Left colon (tissue), 2 donors: Measurements from ENCODE around the gene TP53TG5. TPM values are rescaled to one million over a fixed set of nuclear protein-coding genes. Genes with fewer than 3 reads are reported as not detected.

Experiments
- ATAC-seq: fragments of 200-7000 bp; cut with Tn5 transposase; one replicate; pipeline ENCODE4 v1.9.1; 2020; ENCODE audit warnings: mild to moderate bottlenecking, moderate library complexity
- DNase-seq, 2 donors: peaks; one replicate each; pipeline ENCODE4 v3.0.0-alpha.2; 2020
- intact Hi-C, 2 donors: fragments of 100-400 bp; cut with DNase I in 1 of 2; cut with micrococcal nuclease in 1 of 2; formaldehyde crosslinking; loops; one replicate each; pipeline versions ENCODE4 v1.11.2 to v1.14.0; 2022; cut with DNase I, micrococcal nuclease
- total RNA-seq, 2 donors: library from RNA; stranded (reverse); fragmentation: NEBNext Ultra II Directional; extraction: Animal tissue kit (Norgen Biotek cat#: 25700); gene quantifications; one replicate each; pipeline ENCODE4 v1.2.1, GENCODE V29; 2021
- donor health status: DM: no; HTN: no; CAD: no.
- donor health status: DM: yes; HTN: yes; CAD: no.

The TP53TG5 gene
- total RNA-seq, 2 donors from 2014 or later: 0.59 to 0.85 TPM

DNA sequence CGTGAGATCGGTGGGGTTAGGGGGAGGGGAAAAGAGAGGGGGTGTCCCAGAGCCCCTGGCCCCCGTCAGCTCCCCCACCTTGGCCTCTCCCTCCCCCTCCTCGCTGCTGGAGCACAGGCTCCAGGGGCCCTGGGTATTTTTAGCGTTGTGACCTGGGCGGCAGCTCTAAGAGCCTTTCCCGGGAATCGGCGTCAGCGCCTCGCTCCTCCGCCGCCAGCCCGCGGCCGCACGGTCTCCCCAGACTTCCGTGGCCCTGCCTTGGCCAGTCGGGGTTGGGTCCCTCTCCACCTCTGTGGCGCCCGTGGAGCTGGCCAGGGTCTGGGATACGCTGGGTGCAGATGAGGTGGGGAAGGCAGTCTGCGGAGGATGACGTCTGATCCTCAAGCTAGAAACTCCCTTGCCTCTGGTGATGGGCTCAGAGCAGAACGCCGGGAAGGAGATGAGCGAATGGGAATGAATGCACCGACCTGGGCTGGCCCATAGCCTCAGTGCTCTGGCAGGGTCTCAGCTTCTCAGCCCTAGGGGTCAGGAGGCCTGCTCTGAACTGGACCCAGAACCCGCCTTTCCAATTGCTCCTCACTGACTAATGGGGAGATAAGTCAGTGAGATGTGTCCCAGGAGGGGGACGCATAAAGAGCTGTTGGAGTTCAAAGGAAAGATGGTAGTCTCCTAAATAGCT lies 29.1 kb upstream of the TP53TG5 start:
- intact Hi-C loops: no loop called here
- ATAC-seq (peak; percentile 34), DNase-seq (peak; percentile 41 to 51)

GRCh38 chr20:45406260-45407066 lies 28.3 kb upstream of the TP53TG5 start:
- intact Hi-C loops: no loop called here
- DNase-seq: peak; percentile 83 to 91
- peak; percentile 70 for ATAC-seq

DNA sequence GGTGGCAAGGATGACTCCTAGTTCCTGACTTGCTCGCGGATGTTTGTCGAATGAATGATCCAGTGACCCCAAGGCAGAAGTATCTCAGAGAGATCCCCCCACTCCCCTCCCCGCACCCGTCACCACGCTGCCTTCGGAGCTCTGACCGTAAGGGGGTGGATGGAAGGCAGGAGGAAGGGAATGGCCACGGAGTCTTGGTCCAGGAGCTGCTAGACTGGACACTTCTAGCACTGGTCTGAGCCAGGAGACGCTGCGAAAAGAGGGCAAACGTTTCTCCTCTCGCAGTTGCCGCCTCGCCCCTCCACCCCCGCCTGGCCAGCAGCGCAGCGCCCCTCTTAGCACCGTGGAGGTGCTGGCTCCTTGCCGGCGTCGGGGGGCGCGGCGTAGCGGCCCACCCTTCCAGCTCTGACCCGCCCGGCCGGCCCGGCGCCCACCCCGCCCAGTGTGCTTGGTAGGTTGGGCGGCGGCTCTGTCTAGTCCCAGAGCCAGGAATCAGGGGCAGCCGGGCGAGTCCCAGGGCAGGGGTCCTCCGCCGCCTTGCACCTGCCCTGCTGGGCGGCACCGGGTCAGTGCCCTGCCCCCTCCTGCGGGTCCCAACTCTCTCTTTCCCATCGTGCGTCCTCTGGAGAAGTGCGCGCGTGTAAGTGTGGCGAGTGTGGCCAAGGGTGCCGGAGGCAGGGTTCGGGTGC lies 27.6 kb upstream of the TP53TG5 start:
- peak in 1 of 2 donors; percentile 77 for DNase-seq
- peak; percentile 61 for ATAC-seq
- intact Hi-C loops: no loop called here

- DNase-seq (no peak), ATAC-seq (no peak)
- intact Hi-C loops: no loop called here
Observed at GRCh38 chr20:45404438-45404837, 26.3 kb upstream of the TP53TG5 start.

- no peak for DNase-seq
- intact Hi-C loops: no loop called here
- ATAC-seq: no peak
Observed at GRCh38 chr20:45402946-45403345, 24.8 kb upstream of the TP53TG5 start.

DNA sequence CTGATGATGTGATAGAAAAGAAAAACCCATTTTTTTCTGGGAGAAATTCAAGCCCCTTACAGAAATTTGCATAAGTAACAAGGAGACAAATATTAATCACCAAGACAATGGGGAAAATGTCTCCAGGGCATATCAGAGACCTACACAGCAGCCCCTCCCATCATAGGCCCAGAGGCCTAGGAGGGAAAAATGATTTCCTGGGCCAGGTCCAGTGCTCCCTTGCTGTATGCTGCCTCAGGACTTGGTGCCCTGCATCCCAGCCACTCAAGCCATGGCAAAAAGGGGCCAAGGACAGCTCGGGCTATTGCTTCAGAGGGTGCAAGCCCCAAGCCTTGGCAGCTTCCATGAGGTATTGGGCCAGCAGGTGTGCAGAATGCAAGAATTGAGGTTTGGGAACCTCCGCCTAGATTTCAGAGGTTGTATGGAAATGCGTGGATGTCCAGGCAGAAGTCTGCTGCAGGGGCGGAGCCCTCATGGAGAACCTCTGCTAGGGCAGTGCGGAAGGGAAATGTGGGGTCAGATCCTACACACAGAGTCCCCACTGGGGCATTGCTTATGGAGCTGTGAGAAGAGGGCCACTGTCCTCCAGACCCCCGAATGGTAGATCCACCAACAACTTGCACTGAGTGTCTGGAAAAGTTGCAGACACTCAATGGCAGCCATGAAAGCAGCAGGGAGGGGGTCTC lies 22.4 kb upstream of the TP53TG5 start:
- intact Hi-C loops: no loop called here
- DNase-seq (no peak), ATAC-seq (no peak)

GRCh38 chr20:45399018-45399417 lies 20.9 kb upstream of the TP53TG5 start:
- intact Hi-C loops: no loop called here
- ATAC-seq: no peak
- no peak for DNase-seq

DNA sequence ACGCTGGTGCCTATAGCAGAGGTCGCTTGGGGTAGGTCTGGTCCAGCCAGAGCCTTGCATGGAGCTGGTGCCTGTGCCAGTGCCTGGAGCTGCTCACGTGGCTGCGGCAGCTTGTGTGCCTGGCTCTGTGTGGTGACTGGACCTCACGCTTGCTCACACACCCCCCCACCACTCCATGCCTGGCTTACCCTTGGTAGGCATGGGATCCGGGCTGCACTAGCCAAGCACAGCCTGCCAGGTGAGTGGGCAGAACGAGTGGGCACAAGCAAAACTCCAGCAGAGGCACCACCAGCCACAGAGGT lies 16.9 kb upstream of the TP53TG5 start:
- intact Hi-C loops: no loop called here
- no peak for DNase-seq
- no peak for ATAC-seq

- no peak for DNase-seq
- intact Hi-C loops: no loop called here
- no peak for ATAC-seq
Observed at GRCh38 chr20:45394221-45395113, 16.3 kb upstream of the TP53TG5 start.

GRCh38 chr20:45392733-45393132 lies 14.6 kb upstream of the TP53TG5 start:
- peak; percentile 34 for ATAC-seq
- no peak for DNase-seq
- intact Hi-C loops: no loop called here

DNA sequence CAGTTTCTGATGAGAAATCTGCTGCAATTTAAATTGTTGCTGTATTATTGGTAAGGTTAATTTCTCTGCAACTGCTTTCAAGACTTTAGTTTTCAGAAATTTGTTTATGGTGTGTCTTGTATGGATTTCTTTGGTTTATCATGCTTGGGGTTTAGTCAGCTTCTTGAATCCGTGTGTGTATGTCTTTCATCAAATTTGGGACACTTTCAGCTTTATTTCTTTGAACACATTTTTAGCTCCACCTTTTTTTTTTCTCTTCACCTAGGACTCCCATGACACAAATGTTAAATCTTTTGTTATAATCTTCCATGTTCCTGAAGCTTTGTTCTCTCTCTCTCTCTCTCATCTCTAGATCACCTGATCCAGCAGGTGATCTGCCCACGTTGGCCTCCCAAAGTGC lies 13.4 kb upstream of the TP53TG5 start:
- intact Hi-C loops: no loop called here
- no peak for ATAC-seq
- no peak for DNase-seq

DNA sequence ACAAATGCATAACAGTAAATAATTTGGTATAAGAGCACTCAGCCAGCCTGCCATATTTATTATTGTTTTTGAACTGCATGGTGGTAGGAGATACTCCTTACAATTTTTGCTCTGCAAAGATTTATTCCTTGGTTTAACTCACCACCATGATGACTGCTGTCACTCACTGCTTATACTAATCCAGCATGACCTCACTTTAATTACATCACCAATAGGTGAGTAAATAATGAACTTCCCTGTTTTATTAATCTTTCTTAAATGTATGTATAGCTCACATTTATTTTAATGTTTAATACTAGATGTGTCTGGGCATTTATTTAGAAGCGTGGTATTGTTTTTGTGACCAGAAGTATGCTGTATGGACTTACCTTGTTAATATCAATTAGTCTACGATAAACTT lies 12.8 kb upstream of the TP53TG5 start:
- DNase-seq (no peak), ATAC-seq (no peak)
- intact Hi-C loops: no loop called here

GRCh38 chr20:45387274-45387673 lies 9.1 kb upstream of the TP53TG5 start:
- ATAC-seq: no peak
- no peak for DNase-seq
- intact Hi-C loops: no loop called here

GRCh38 chr20:45377269-45377668 lies 856 bp downstream of the TP53TG5 start:
- intact Hi-C loops: no loop called here
- DNase-seq (no peak), ATAC-seq (no peak)

DNA sequence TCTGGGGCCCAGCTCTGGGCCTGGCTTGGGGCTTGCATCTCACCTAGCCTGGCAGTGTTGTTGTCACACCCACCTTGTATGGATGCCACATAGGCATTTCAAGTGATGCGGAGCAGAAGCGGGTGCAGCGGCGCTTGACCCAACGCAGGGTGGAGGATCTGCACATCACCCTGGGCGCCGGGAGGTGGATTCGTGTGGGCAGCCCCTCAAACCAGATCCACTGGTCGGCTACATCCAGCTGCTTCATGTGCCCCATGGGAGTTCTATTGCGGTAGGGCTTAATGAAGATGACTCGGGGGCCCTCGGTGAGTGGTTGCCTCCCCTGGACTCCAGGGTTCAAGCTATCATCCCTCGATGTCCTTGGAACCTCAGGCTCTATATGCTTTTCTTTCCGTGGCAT lies 3.2 kb downstream of the TP53TG5 start:
- ATAC-seq: no peak
- no peak for DNase-seq
- intact Hi-C loops: loop anchor here in 1 of 2 donors (2.0 kb wide), 1 partner anchor 62 kb away; no protein-coding TSS in a partner anchor

GRCh38 chr20:45374101-45374467 lies 4.0 kb downstream of the TP53TG5 start:
- ATAC-seq (no peak), DNase-seq (no peak)
- intact Hi-C loops: loop anchor here in 1 of 2 donors (2.0 kb wide), 1 partner anchor 63 kb away; no protein-coding TSS in a partner anchor

DNA sequence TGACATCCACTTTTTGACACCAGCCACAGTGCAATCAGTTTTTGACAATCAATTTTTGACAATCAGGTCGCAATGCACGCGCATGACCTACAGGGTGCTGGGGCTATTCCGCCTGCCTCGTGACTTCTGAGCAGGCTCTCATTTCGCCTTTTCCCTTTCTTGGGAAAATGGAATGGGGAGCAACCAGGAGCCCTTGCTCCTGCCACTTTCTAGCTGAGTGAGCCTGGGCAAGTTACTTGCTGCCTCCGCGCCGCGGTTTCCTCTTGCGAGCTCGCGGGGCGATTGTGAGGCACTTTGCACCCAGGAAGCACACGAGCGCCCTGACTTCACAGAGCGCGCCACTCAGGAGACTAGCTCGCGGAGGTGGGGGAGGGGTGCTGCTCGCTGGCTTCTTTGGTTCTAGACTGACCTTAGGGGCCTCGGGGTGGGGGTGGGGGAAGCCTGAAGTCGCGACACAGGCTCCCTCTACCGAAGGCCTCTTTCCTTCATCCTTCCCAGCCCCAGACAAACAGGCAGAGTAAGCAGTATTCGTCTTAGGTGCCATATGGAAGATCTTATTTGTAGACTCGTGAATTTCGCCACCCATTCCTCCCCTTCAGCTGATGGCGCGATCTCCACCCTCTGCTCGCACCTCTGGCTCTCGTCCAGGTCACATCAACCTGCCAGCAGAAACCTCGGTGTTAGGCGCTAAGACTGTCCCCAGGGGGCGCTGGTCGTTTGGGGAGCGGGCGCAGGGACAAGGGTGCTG lies 4.6 kb downstream of the TP53TG5 start:
- ATAC-seq (peak; percentile 83), DNase-seq (peak; percentile 92 to 95)
- intact Hi-C loops: loop anchor here in 1 of 2 donors (2.0 kb wide), 1 partner anchor 63 kb away; no protein-coding TSS in a partner anchor
